ENCODE data around the gene BEAN1.
A peak's percentile ranks its signal among the peaks of the same experiment; 100 is the strongest.

BEAN1 gene

GRCh38 chr16:66421891-66422290, 5.2 kb upstream of the BEAN1 start:
- DNase-seq: no peak

GRCh38 chr16:66422366-66422765, 4.7 kb upstream of the BEAN1 start:
- DNase-seq: no peak

- DNase-seq: no peak
These were observed 3.9 kb upstream of the BEAN1 start for GRCh38 chr16:66423177-66423576.

GRCh38 chr16:66425651-66426050, 1.4 kb upstream of the BEAN1 start:
- DNase-seq: no peak

- DNase-seq: peak; percentile 70
These were observed 721 bp upstream of the BEAN1 start for GRCh38 chr16:66426112-66427035.

- DNase-seq: peak; percentile 65
These were observed 981 bp downstream of the BEAN1 start for GRCh38 chr16:66427871-66428681.

GRCh38 chr16:66428682-66429251, 1.7 kb downstream of the BEAN1 start:
- DNase-seq: peak; percentile 25

- peak; percentile 20 for DNase-seq
These were observed 2.3 kb downstream of the BEAN1 start for GRCh38 chr16:66429290-66429962.

- no peak for DNase-seq
These were observed 3.1 kb downstream of the BEAN1 start for GRCh38 chr16:66430214-66430613.

GRCh38 chr16:66431760-66432159, 4.7 kb downstream of the BEAN1 start:
- no peak for DNase-seq

GRCh38 chr16:66432429-66432828, 5.3 kb downstream of the BEAN1 start:
- no peak for DNase-seq

GRCh38 chr16:66434619-66435430, 7.7 kb downstream of the BEAN1 start:
- no peak for DNase-seq

GRCh38 chr16:66435896-66436295, 8.8 kb downstream of the BEAN1 start:
- DNase-seq: no peak

GRCh38 chr16:66437391-66437945, 10.4 kb downstream of the BEAN1 start:
- DNase-seq: no peak

GRCh38 chr16:66438536-66438935, 11.4 kb downstream of the BEAN1 start:
- DNase-seq: no peak

- no peak for DNase-seq
These were observed 12.1 kb downstream of the BEAN1 start for GRCh38 chr16:66439051-66439730.

- no peak for DNase-seq
These were observed 13.2 kb downstream of the BEAN1 start for GRCh38 chr16:66440271-66440802.

- no peak for DNase-seq
These were observed 13.9 kb downstream of the BEAN1 start for GRCh38 chr16:66440970-66441369.

GRCh38 chr16:66441586-66442375, 14.7 kb downstream of the BEAN1 start:
- DNase-seq: no peak
